Loucy (cell line): Measurements from ENCODE around the gene CEP128.

Experiments
- H2AFZ ChIP-seq: fragments of 200-600 bp; sonication (generic); 2 replicates; pipeline ENCODE4 v1.6.0; 2016; ENCODE audit warnings: antibody characterized with exemption, mild to moderate bottlenecking, low read length, moderate library complexity
- H3F3A ChIP-seq: fragments of 200-600 bp; 2 replicates; pipeline ENCODE4 v1.6.0; 2016; ENCODE audit warnings: antibody characterized with exemption, low read depth, mild to moderate bottlenecking
- H3K27me3 ChIP-seq: fragments of 200-600 bp; sonication (generic); 2 replicates; pipeline ENCODE4 v1.6.1; 2014; ENCODE audit warnings: low read length, mild to moderate bottlenecking; ENCODE audit not compliant: insufficient read depth, poor library complexity, severe bottlenecking
- H3K36me3 ChIP-seq: fragments of 200-600 bp; sonication (generic); 2 replicates; pipeline ENCODE4 v1.6.1; 2016; ENCODE audit warnings: low read length; ENCODE audit not compliant: insufficient read depth
- H3K4me1 ChIP-seq: fragments of 200-600 bp; sonication (generic); 2 replicates; pipeline ENCODE4 v1.5.1; 2014; ENCODE audit warnings: low read length, mild to moderate bottlenecking; ENCODE audit not compliant: insufficient read depth, poor library complexity, severe bottlenecking
- H3K4me2 ChIP-seq: fragments of 200-600 bp; sonication (generic); 2 replicates; pipeline ENCODE4 v1.6.0; 2014; ENCODE audit warnings: antibody characterized with exemption, low read length, low read depth, mild to moderate bottlenecking; ENCODE audit not compliant: poor library complexity, severe bottlenecking
- H3K4me3 ChIP-seq: fragments of 200-600 bp; sonication (generic); 2 replicates; pipeline ENCODE4 v1.5.1; 2014; ENCODE audit warnings: low read length, mild to moderate bottlenecking, mixed read lengths; ENCODE audit not compliant: poor library complexity, severe bottlenecking
- H3K79me2 ChIP-seq: fragments of 200-600 bp; sonication (generic); 2 replicates; pipeline ENCODE4 v1.6.1; 2014; ENCODE audit warnings: low read length; ENCODE audit not compliant: insufficient read depth
- H3K9ac ChIP-seq: fragments of 200-600 bp; sonication (generic); 2 replicates; pipeline ENCODE4 v1.6.0; 2014; ENCODE audit warnings: mild to moderate bottlenecking, low read depth, low read length, moderate library complexity; ENCODE audit not compliant: poor library complexity, severe bottlenecking
- H3K9me2 ChIP-seq: fragments of 200-600 bp; sonication (generic); replicated peaks from 2 replicates; pipeline ENCODE4 v1.6.1; 2016; ENCODE audit warnings: low read depth, low read length, mixed read lengths
- H3K9me3 ChIP-seq: fragments of 200-600 bp; sonication (generic); 2 replicates; pipeline ENCODE4 v1.6.1; 2014; ENCODE audit warnings: mild to moderate bottlenecking, antibody characterized with exemption, low read length, low read depth; ENCODE audit not compliant: insufficient read depth
- H4K20me1 ChIP-seq: fragments of 200-600 bp; sonication (generic); 2 replicates; pipeline ENCODE4 v1.6.0; 2014; ENCODE audit warnings: antibody characterized with exemption, low read length, mild to moderate bottlenecking; ENCODE audit not compliant: insufficient read depth, poor library complexity, severe bottlenecking
- CTCF ChIP-seq: fragments of 200-600 bp; sonication (generic); conservative IDR thresholded peaks from 2 replicates; pipeline ENCODE4 v1.5.1; 2014; ENCODE audit warnings: mild to moderate bottlenecking, antibody characterized with exemption, low read length
- EZH2phosphoT487 ChIP-seq: fragments of 200-600 bp; IDR thresholded peaks from 2 replicates; pipeline ENCODE4 v1.6.1; 2018; ENCODE audit warnings: antibody characterized with exemption, mild to moderate bottlenecking, moderate library complexity, borderline replicate concordance

The CEP128 gene

GRCh38 chr14:80577599-80577998 is 363.9 kb downstream of the CEP128 start:
- Histone ChIP-seq H4K20me1 (no peaks in the 10 kb centered on the region), H3K4me1 (no peaks in the 10 kb centered on the region), H3K9me2 (no peaks in the 10 kb centered on the region), H3K4me2 (no peak overlapping the region), H3K27me3 (no peaks in the 10 kb centered on the region), H3K4me3 (no peak overlapping the region), H3F3A (no peaks in the 10 kb centered on the region), H2AFZ (no peak overlapping the region), H3K9me3 (no peaks in the 10 kb centered on the region), H3K9ac (no peak overlapping the region), H3K79me2 (no peaks in the 10 kb centered on the region), H3K36me3 (peaks cover 7% of the 10 kb centered on the region; the same call in 1 of the 2 replicates)
- TF ChIP-seq EZH2phosphoT487 = no peak
- no peak for TF ChIP-seq CTCF

- H3F3A ChIP-seq = no peaks in the 10 kb centered on the region
- H3K9ac ChIP-seq = no peak overlapping the region
- TF ChIP-seq CTCF (no peak), EZH2phosphoT487 (no peak)
- no peaks in the 10 kb centered on the region for H4K20me1 ChIP-seq
- H3K79me2 ChIP-seq = no peaks in the 10 kb centered on the region
- H3K4me3 ChIP-seq = no peak overlapping the region
- H3K4me2 ChIP-seq = no peak overlapping the region
- H3K36me3 ChIP-seq = peaks cover 7% of the 10 kb centered on the region; the same call in 1 of the 2 replicates
- H3K9me2 ChIP-seq = no peaks in the 10 kb centered on the region
- no peak overlapping the region for H2AFZ ChIP-seq
- no peaks in the 10 kb centered on the region for H3K9me3 ChIP-seq
- no peaks in the 10 kb centered on the region for H3K27me3 ChIP-seq
- peaks cover 6% of the 10 kb centered on the region for H3K4me1 ChIP-seq
Measured at GRCh38 chr14:80576401-80576800, 365.1 kb downstream of the CEP128 start.

- H3K79me2 ChIP-seq = no peaks in the 10 kb centered on the region
- no peak overlapping the region for H2AFZ ChIP-seq
- no peaks in the 10 kb centered on the region for H4K20me1 ChIP-seq
- H3K9me2 ChIP-seq = no peaks in the 10 kb centered on the region
- no peaks in the 10 kb centered on the region for H3K27me3 ChIP-seq
- no peaks in the 10 kb centered on the region for H3K9me3 ChIP-seq
- peaks cover 7% of the 10 kb centered on the region; the same call in 1 of the 2 replicates for H3K36me3 ChIP-seq
- peaks cover 12% of the 10 kb centered on the region for H3K4me1 ChIP-seq
- no peak for TF ChIP-seq CTCF
- TF ChIP-seq EZH2phosphoT487 = no peak
- H3K4me2 ChIP-seq = no peak overlapping the region
- no peak overlapping the region for H3K9ac ChIP-seq
- no peak overlapping the region for H3K4me3 ChIP-seq
- H3F3A ChIP-seq = no peaks in the 10 kb centered on the region
Measured at GRCh38 chr14:80575763-80576162, 365.8 kb downstream of the CEP128 start.
